B cell (primary cell): Measurements from ENCODE around the gene GAP43. TPM values are rescaled to one million over a fixed set of nuclear protein-coding genes. Genes with fewer than 3 reads are reported as not detected.

Experiments used
- ATAC-seq: fragments of 200-7000 bp; cut with Tn5 transposase; one replicate; pipeline ENCODE4 v1.10.0; 2021; ENCODE audit warnings: low read depth, mild to moderate bottlenecking, moderate number of reproducible peaks, moderate library complexity
- CTCF ChIA-PET: fragments of 350-600 bp; sonication (Branson Sonifier 250); formaldehyde crosslinking; loops from one replicate; lab custom pipeline; 2021; ENCODE audit warnings: antibody characterized with exemption, inconsistent platforms; lab: Charles Lee
- POLR2A ChIA-PET: fragments of 350-600 bp; sonication (Branson Sonifier 250); formaldehyde crosslinking; loops from one replicate; lab custom pipeline; 2021; ENCODE audit warnings: antibody characterized with exemption; lab: Charles Lee
- DNase-seq: peaks from one replicate; pipeline ENCODE4 v3.0.0; 2013
- H2AFZ ChIP-seq: 2 replicates; pipeline ENCODE4 v1.6.1; 2012; ENCODE audit warnings: mild to moderate bottlenecking, low read depth, low read length; ENCODE audit not compliant: insufficient read depth, poor library complexity, severe bottlenecking
- H3K27ac ChIP-seq, 2 donors: 1 replicate in 1 of 2; 2 replicates in 1 of 2; pipeline ENCODE4 v1.5.1; 2012 to 2013; ENCODE audit warnings: low read length in 2 of 2, mild to moderate bottlenecking in 2 of 2, moderate library complexity in 1 of 2
- H3K27me3 ChIP-seq, 4 experiments: fragments of 200-600 bp in 1 of 4; sonication (generic) in 1 of 4; replicated peaks in 1 of 4; 1 replicate in 2 of 4; 2 replicates in 2 of 4; pipeline versions ENCODE4 v1.6.1 to v1.7.0; 2013 to 2016; ENCODE audit warnings: low read length in 3 of 4, mild to moderate bottlenecking in 2 of 4, mixed read lengths in 1 of 4, moderate library complexity in 1 of 4; ENCODE audit not compliant: insufficient read depth in 4 of 4, control insufficient read depth in 3 of 4; ENCODE audit errors: control extremely low read depth in 1 of 4
- H3K36me3 ChIP-seq, 2 experiments: replicated peaks in 1 of 2; 1 replicate in 1 of 2; 2 replicates in 1 of 2; pipeline versions ENCODE4 v1.6.1 to v1.7.1; 2013; ENCODE audit warnings: low read length in 1 of 2; ENCODE audit not compliant: insufficient read depth in 2 of 2, control insufficient read depth in 1 of 2; ENCODE audit errors: control extremely low read depth in 1 of 2, extremely low read depth in 1 of 2
- H3K4me1 ChIP-seq, 2 donors: fragments of 200-600 bp in 1 of 2; sonication (generic) in 1 of 2; 1 replicate in 1 of 2; 2 replicates in 1 of 2; pipeline versions ENCODE4 v1.5.1 to v1.6.1; 2013 to 2017; ENCODE audit warnings: low read length in 2 of 2; ENCODE audit not compliant: control insufficient read depth in 2 of 2, insufficient read depth in 2 of 2
- H3K4me2 ChIP-seq: replicated peaks from 2 replicates; pipeline ENCODE3; 2012; ENCODE audit warnings: mild to moderate bottlenecking, low read depth, low read length; ENCODE audit not compliant: poor library complexity, severe bottlenecking
- H3K4me3 ChIP-seq, 5 experiments: fragments of 200-600 bp in 1 of 5; sonication (generic) in 1 of 5; 1 replicate in 3 of 5; 2 replicates in 2 of 5; pipeline versions ENCODE4 v1.5.1 to v1.7.0; 2011 to 2016; ENCODE audit warnings: low read length in 4 of 5, mild to moderate bottlenecking in 4 of 5, low read depth in 2 of 5, control low read depth in 1 of 5, moderate library complexity in 1 of 5; ENCODE audit not compliant: insufficient read depth in 1 of 5; ENCODE audit errors: control extremely low read depth in 1 of 5, extremely low read depth in 1 of 5
- H3K79me2 ChIP-seq: fragments of 200-600 bp; sonication (generic); one replicate; pipeline ENCODE4 v1.6.0; 2016; ENCODE audit warnings: low read length; ENCODE audit not compliant: control insufficient read depth, insufficient read depth
- H3K9ac ChIP-seq: fragments of 200-600 bp; sonication (generic); 2 replicates; pipeline ENCODE4 v1.6.1; 2017; ENCODE audit warnings: mild to moderate bottlenecking, low read length, moderate library complexity
- H3K9me3 ChIP-seq, 3 donors: one replicate each; pipeline versions ENCODE4 v1.6.1 to v1.7.1; 2013; ENCODE audit warnings: low read length in 2 of 3; ENCODE audit not compliant: control insufficient read depth in 2 of 3, insufficient read depth in 1 of 3; ENCODE audit errors: control extremely low read depth in 1 of 3
- H4K20me1 ChIP-seq: 2 replicates; pipeline ENCODE4 v1.6.0; 2012; ENCODE audit warnings: mild to moderate bottlenecking, low read length; ENCODE audit not compliant: insufficient read depth, control insufficient read depth, poor library complexity, severe bottlenecking
- H3K27ac Mint-ChIP-seq: one replicate; pipeline ENCODE4 v1.8.0; 2021; ENCODE audit warnings: mixed read lengths
- H3K27me3 Mint-ChIP-seq: one replicate; pipeline ENCODE4 v1.8.0; 2021; ENCODE audit warnings: mixed read lengths
- H3K4me1 Mint-ChIP-seq: one replicate; pipeline ENCODE4 v1.8.0; 2021; ENCODE audit warnings: mixed read lengths
- H3K4me3 Mint-ChIP-seq: one replicate; pipeline ENCODE4 v1.8.0; 2021; ENCODE audit warnings: mixed read lengths
- H3K9me3 Mint-ChIP-seq: one replicate; pipeline ENCODE4 v1.8.0; 2022; ENCODE audit warnings: mixed read lengths; ENCODE audit not compliant: insufficient read depth
- EZH2 ChIP-seq: IDR thresholded peaks from 2 replicates; pipeline ENCODE4 v1.6.1; 2012; ENCODE audit warnings: borderline replicate concordance, low read depth, mild to moderate bottlenecking, moderate library complexity, low read length; ENCODE audit not compliant: insufficient read depth, poor library complexity, severe bottlenecking
- WGBS: methylation state at CpG from one replicate; pipeline ENCODE4 v1.1.5; 2013; ENCODE audit warnings: missing lambda C conversion rate; ENCODE audit not compliant: insufficient coverage; 5-methylcytosine and 5-hydroxymethylcytosine counted together
- intact Hi-C: fragments of 100-400 bp; cut with micrococcal nuclease; formaldehyde crosslinking; loops from one replicate; pipeline ENCODE4 v1.10.0; 2022
- polyA plus RNA-seq: library from polyadenylated mRNA; depleted of rRNA; stranded (reverse); fragments of >200 nt; gene quantifications from 2 replicates; pipeline ENCODE4 v1.2.3, GENCODE V29; 2012
- total RNA-seq, 2 donors: library from RNA; stranded (reverse); fragments of 120-200 nt in 1 of 2; gene quantifications; 1 replicate in 1 of 2; 2 replicates in 1 of 2; pipeline versions ENCODE4 v1.2.3 to v1.2.4, GENCODE V29; 2013 to 2022
- TF ChIP-seq, protein P1 (sequence below): fragments of 200-600 bp; IDR thresholded peaks from one replicate; pipeline ENCODE4 v1.8.0; 2022; ENCODE audit warnings: antibody characterized with exemption, mild to moderate bottlenecking

GAP43 gene
- total and polyA plus RNA-seq, 2 donors (not counting 1 experiment from before 2014, with no cell fraction given), result 0.04 TPM; not detected in 1

DNA sequence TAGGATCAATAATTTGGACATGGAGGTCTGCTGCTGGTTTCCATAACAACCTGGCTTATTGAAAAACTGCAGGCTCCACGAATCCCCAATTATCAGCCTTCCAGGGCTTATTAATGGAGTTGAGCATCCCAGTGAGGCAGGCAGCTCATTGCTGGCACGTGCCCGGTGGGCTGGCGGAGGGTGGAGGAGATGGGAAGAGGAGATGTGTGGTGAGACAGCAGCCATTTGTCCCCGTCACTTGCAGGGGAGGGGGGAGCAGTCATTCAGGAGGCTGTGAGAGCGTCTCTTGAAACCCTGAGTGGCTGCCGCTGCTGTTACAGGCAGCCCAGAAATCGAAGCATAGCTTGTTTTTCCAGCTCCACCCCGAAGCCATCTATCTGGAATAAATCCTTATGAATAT is 70.6 kb downstream of the GAP43 start:
- no peak overlapping the region for H2AFZ ChIP-seq
- no peaks in the 10 kb centered on the region for H4K20me1 ChIP-seq
- Mint-ChIP-seq H3K9me3 (no peaks in the 10 kb centered on the region), H3K4me3 (no peak overlapping the region), H3K27ac (no peak overlapping the region), H3K27me3 (peaks cover 6% of the 10 kb centered on the region), H3K4me1 (no peaks in the 10 kb centered on the region)
- no peak for DNase-seq
- ATAC-seq, result no peak
- H3K9me3 ChIP-seq, result no peaks in the 10 kb centered on the region
- no peaks in the 10 kb centered on the region for H3K4me1 ChIP-seq
- WGBS, result 79% methylated on average over 5 of the region's 9 CpGs
- no peaks in the 10 kb centered on the region for H3K27me3 ChIP-seq
- H3K36me3 ChIP-seq, result no peaks in the 10 kb centered on the region
- H3K79me2 ChIP-seq, result no peaks in the 10 kb centered on the region
- TF ChIP-seq, protein P1, sequence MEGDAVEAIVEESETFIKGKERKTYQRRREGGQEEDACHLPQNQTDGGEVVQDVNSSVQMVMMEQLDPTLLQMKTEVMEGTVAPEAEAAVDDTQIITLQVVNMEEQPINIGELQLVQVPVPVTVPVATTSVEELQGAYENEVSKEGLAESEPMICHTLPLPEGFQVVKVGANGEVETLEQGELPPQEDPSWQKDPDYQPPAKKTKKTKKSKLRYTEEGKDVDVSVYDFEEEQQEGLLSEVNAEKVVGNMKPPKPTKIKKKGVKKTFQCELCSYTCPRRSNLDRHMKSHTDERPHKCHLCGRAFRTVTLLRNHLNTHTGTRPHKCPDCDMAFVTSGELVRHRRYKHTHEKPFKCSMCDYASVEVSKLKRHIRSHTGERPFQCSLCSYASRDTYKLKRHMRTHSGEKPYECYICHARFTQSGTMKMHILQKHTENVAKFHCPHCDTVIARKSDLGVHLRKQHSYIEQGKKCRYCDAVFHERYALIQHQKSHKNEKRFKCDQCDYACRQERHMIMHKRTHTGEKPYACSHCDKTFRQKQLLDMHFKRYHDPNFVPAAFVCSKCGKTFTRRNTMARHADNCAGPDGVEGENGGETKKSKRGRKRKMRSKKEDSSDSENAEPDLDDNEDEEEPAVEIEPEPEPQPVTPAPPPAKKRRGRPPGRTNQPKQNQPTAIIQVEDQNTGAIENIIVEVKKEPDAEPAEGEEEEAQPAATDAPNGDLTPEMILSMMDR, result no peak
- no peak for TF ChIP-seq EZH2
- intact Hi-C loops, result loop anchor here (1.0 to 2.0 kb wide), 8 partner anchors 35 to 1311 kb away; no protein-coding TSS in a partner anchor
- CTCF ChIA-PET, result interaction anchor here (1.0 to 2.5 kb wide), 12 partner anchors 9 to 869 kb away, joined by 3 to 44 read pairs (median 7); no protein-coding TSS in a partner anchor
- H3K4me3 ChIP-seq, result no peak overlapping the region
- H3K9ac ChIP-seq, result no peak overlapping the region
- POLR2A ChIA-PET, result no interaction called here
- H3K4me2 ChIP-seq, result no peak overlapping the region
- H3K27ac ChIP-seq, result no peak overlapping the region

DNA sequence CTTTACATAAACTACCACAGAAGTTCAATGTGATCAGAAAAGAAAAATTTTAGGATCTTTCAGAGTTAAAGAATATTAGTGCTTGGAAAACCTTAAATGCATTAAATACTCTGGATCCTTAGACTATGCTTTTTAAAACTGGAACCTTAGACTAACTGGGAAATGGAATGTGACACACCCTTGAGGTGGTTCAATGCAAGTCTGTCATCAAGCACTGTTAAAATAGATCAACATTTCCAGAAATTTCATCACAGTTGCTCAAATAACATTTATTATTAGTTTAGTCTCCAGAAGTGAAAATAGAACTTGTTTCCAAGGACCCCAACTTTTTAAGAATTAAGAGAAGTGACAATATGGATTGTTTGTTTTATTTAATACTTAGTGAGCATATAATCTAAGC is 71.8 kb downstream of the GAP43 start:
- Mint-ChIP-seq H3K27me3 (peaks cover 3% of the 10 kb centered on the region), H3K27ac (no peak overlapping the region), H3K4me1 (no peaks in the 10 kb centered on the region), H3K4me3 (no peak overlapping the region), H3K9me3 (no peaks in the 10 kb centered on the region)
- POLR2A ChIA-PET, result no interaction called here
- H3K9me3 ChIP-seq, result no peaks in the 10 kb centered on the region
- H3K9ac ChIP-seq, result no peak overlapping the region
- no peak for TF ChIP-seq EZH2
- TF ChIP-seq, protein P1, result no peak
- intact Hi-C loops, result no loop called here
- peaks cover 0 to 4% (median 0%) of the 10 kb centered on the region in 4 experiments for H3K27me3 ChIP-seq
- no peaks in the 10 kb centered on the region for H3K4me1 ChIP-seq
- no peak overlapping the region for H3K4me2 ChIP-seq
- H3K27ac ChIP-seq, result no peak overlapping the region
- no peaks in the 10 kb centered on the region for H3K79me2 ChIP-seq
- H2AFZ ChIP-seq, result no peak overlapping the region
- CTCF ChIA-PET, result interaction anchor here (1.0 kb wide), 1 partner anchor 603 kb away, joined by 5 read pairs; no protein-coding TSS in a partner anchor
- H4K20me1 ChIP-seq, result no peaks in the 10 kb centered on the region
- ATAC-seq (no peak), DNase-seq (no peak)
- no peaks in the 10 kb centered on the region for H3K36me3 ChIP-seq
- no peak overlapping the region for H3K4me3 ChIP-seq
